Mammary epithelial cell (primary cell): Measurements from ENCODE around the gene ZNF470.

Experiments used
- EZH2 ChIP-seq: IDR thresholded peaks from 2 replicates; pipeline ENCODE4 v1.6.1; 2012; ENCODE audit warnings: low read length, inconsistent platforms, borderline replicate concordance
- TF ChIP-seq, protein P1 (sequence below), 2 donors: IDR thresholded peaks in 1 of 2; conservative IDR thresholded peaks in 1 of 2; 2 replicates each; pipeline ENCODE4 v1.5.1; 2011 to 2012; ENCODE audit warnings: inconsistent platforms in 2 of 2, low read length in 2 of 2, mild to moderate bottlenecking in 2 of 2, control low read depth in 1 of 2, low read depth in 1 of 2; ENCODE audit not compliant: insufficient read depth in 1 of 2; ENCODE audit errors: extremely low read depth in 1 of 2

DNA sequence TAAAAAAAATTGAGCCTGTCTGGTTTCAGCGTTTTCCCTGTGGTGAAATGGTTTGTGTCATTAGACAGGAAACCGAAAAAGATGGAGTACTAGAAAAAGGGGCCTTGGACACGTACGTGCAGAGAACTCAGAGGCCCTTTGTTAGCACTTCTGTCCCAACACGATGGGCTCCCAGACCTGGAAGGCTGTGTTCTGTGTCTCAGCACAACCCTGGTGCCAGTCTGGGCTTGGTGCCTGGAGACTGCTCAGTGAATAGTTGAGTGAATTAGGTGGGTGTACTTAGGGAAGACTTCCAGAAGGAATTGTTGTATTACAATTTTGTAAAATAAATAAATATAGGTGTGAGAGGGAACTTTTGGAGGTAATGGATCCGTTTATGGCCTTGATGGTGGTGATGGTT lies 36.6 kb downstream of the ZNF470 start:
- TF ChIP-seq, protein P1, sequence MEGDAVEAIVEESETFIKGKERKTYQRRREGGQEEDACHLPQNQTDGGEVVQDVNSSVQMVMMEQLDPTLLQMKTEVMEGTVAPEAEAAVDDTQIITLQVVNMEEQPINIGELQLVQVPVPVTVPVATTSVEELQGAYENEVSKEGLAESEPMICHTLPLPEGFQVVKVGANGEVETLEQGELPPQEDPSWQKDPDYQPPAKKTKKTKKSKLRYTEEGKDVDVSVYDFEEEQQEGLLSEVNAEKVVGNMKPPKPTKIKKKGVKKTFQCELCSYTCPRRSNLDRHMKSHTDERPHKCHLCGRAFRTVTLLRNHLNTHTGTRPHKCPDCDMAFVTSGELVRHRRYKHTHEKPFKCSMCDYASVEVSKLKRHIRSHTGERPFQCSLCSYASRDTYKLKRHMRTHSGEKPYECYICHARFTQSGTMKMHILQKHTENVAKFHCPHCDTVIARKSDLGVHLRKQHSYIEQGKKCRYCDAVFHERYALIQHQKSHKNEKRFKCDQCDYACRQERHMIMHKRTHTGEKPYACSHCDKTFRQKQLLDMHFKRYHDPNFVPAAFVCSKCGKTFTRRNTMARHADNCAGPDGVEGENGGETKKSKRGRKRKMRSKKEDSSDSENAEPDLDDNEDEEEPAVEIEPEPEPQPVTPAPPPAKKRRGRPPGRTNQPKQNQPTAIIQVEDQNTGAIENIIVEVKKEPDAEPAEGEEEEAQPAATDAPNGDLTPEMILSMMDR (conservative IDR thresholded peaks at IDR 0.05 in 1 of 2, IDR thresholded peaks at IDR 0.05 in 1 of 2; ENCODE audit: extremely low read depth in 1 of 2, insufficient read depth in 1 of 2, low read depth in 1 of 2, low read length in 2 of 2) = no peak
- TF ChIP-seq EZH2 = no peak
